Gastrocnemius medialis (tissue), 4 donors: ENCODE data around the gene HBS1L.

Experiments used
- POLR2A ChIP-seq, 2 donors: fragments of 450-650 bp; IDR thresholded peaks; one replicate each; pipeline ENCODE4 v1.6.1; 2017; ENCODE audit warnings: antibody characterized with exemption in 2 of 2, mild to moderate bottlenecking in 2 of 2, moderate library complexity in 2 of 2
- TF ChIP-seq, protein P1 (sequence below), 5 experiments: fragments of 450-650 bp in 3 of 5; fragments of 200-600 bp in 2 of 5; sonication (generic) in 2 of 5; IDR thresholded peaks in 4 of 5; conservative IDR thresholded peaks in 1 of 5; 1 replicate in 4 of 5; 2 replicates in 1 of 5; pipeline ENCODE4 v1.5.1; 2016 to 2019; ENCODE audit warnings: antibody characterized with exemption in 5 of 5, mild to moderate bottlenecking in 3 of 5, moderate library complexity in 3 of 5

DNA sequence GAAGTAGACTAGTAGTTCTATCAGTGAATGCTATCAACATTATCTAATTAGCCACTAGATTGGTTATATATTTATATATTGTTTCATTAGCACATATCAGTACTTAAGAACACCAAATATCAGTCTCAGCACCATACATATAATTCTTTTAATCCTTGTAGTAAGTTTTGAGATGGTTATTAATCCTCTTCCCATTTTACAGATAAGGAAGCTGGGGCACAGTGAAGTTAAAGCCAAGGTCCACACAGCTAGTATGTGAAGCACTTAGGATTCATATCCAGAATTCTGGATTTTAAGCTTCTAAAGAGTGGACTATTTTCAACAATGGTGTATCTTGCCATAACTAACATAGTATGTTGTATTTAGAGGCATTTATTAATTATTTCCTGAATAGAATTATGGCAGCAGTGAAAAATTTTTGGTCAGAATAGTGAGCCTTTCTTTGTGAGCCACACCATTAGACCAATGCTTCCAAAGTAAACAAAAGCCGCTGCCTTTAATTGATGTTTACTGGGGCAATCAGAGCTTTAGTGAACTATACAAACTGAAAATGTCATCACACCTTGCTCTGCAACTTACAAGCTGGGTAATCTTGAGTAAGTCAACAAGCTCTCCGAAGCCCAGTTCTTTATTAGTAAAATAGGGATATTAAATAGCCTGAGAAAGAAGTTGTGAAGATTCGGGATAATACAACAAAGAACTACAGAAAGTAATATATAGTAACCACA is 41.9 kb upstream of the HBS1L start:
- no peak for TF ChIP-seq POLR2A (IDR thresholded peaks at IDR 0.05)
- TF ChIP-seq, protein P1, sequence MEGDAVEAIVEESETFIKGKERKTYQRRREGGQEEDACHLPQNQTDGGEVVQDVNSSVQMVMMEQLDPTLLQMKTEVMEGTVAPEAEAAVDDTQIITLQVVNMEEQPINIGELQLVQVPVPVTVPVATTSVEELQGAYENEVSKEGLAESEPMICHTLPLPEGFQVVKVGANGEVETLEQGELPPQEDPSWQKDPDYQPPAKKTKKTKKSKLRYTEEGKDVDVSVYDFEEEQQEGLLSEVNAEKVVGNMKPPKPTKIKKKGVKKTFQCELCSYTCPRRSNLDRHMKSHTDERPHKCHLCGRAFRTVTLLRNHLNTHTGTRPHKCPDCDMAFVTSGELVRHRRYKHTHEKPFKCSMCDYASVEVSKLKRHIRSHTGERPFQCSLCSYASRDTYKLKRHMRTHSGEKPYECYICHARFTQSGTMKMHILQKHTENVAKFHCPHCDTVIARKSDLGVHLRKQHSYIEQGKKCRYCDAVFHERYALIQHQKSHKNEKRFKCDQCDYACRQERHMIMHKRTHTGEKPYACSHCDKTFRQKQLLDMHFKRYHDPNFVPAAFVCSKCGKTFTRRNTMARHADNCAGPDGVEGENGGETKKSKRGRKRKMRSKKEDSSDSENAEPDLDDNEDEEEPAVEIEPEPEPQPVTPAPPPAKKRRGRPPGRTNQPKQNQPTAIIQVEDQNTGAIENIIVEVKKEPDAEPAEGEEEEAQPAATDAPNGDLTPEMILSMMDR (IDR thresholded peaks at IDR 0.05 in 4 of 5, conservative IDR thresholded peaks at IDR 0.05 in 1 of 5): no peak
